Brain microvascular endothelial cell (primary cell): ENCODE results near the gene PMEPA1.

Experiments
- DNase-seq: peaks from one replicate; pipeline ENCODE4 v3.0.0-alpha.2; 2020
- H3K27ac ChIP-seq: fragments of 250-450 bp; sonication (Bioruptor Pico); 2 replicates; pipeline ENCODE4 v1.5.1; 2020; ENCODE audit warnings: mild to moderate bottlenecking, moderate library complexity
- H3K27me3 ChIP-seq: fragments of 250-450 bp; sonication (Bioruptor Pico); replicated peaks from 2 replicates; pipeline ENCODE4 v1.5.1; 2020; ENCODE audit warnings: mild to moderate bottlenecking
- H3K36me3 ChIP-seq: fragments of 250-450 bp; sonication (Bioruptor Pico); replicated peaks from 2 replicates; pipeline ENCODE4 v1.5.1; 2020; ENCODE audit warnings: mild to moderate bottlenecking
- H3K4me3 ChIP-seq: 2 replicates; pipeline ENCODE4 v1.5.1; 2011; ENCODE audit warnings: low read depth, mild to moderate bottlenecking, control low read depth, low read length, moderate library complexity
- in situ Hi-C: cut with HindIII; loops from 2 replicates; pipeline ENCODE4 v1.10.0; 2017; ENCODE audit warnings: low sequenced_read_pairs, low pct_ligation_motif_present
- TF ChIP-seq, protein P1 (sequence below): IDR thresholded peaks from 2 replicates; pipeline ENCODE4 v1.5.1; 2011; ENCODE audit warnings: low read depth, mild to moderate bottlenecking, moderate library complexity, low read length, control low read depth, inconsistent platforms; ENCODE audit errors: missing control alignments

Gene PMEPA1

GRCh38 chr20:57619051-57619831, 90.6 kb downstream of the PMEPA1 start:
- DNase-seq: no peak
- in situ Hi-C loops: loop anchor here (10.0 kb wide), 1 partner anchor 566 kb away; no protein-coding TSS in a partner anchor

DNA sequence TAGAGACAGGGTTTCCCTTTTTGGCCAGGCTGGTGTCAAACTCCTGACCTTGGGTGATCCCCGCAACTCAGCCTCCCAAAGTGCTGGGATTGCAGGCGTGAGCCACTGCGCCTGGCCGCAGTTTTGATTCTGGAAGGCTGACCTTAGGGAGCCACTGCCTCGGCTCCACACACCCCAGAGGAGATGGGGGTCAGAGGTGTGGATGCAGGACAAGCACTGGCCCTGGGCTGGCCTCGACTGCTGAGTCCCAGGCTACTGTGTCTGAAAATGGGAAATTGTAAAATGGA, 91.1 kb downstream of the PMEPA1 start:
- in situ Hi-C loops: loop anchor here (10.0 kb wide), 1 partner anchor 566 kb away; no protein-coding TSS in a partner anchor
- H3K36me3 ChIP-seq: no peaks in the 10 kb centered on the region
- H3K27ac ChIP-seq: no peak overlapping the region
- H3K4me3 ChIP-seq: no peak overlapping the region
- no peak for DNase-seq
- TF ChIP-seq, protein P1, sequence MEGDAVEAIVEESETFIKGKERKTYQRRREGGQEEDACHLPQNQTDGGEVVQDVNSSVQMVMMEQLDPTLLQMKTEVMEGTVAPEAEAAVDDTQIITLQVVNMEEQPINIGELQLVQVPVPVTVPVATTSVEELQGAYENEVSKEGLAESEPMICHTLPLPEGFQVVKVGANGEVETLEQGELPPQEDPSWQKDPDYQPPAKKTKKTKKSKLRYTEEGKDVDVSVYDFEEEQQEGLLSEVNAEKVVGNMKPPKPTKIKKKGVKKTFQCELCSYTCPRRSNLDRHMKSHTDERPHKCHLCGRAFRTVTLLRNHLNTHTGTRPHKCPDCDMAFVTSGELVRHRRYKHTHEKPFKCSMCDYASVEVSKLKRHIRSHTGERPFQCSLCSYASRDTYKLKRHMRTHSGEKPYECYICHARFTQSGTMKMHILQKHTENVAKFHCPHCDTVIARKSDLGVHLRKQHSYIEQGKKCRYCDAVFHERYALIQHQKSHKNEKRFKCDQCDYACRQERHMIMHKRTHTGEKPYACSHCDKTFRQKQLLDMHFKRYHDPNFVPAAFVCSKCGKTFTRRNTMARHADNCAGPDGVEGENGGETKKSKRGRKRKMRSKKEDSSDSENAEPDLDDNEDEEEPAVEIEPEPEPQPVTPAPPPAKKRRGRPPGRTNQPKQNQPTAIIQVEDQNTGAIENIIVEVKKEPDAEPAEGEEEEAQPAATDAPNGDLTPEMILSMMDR: no peak
- H3K27me3 ChIP-seq: peaks cover 3% of the 10 kb centered on the region

More at GRCh38 chr20:57619051-57619831, 90.6 kb downstream of the PMEPA1 start:
- Histone ChIP-seq H3K4me3 (no peak overlapping the region), H3K36me3 (no peaks in the 10 kb centered on the region), H3K27ac (no peak overlapping the region), H3K27me3 (peaks cover 3% of the 10 kb centered on the region)
- TF ChIP-seq, protein P1: no peak

- in situ Hi-C loops: loop anchor here (10.0 kb wide), 1 partner anchor 567 kb away; no protein-coding TSS in a partner anchor
- H3K27ac ChIP-seq: no peak overlapping the region
- TF ChIP-seq, protein P1: no peak
- peaks cover 3% of the 10 kb centered on the region for H3K27me3 ChIP-seq
- no peaks in the 10 kb centered on the region for H3K36me3 ChIP-seq
- DNase-seq: no peak
- H3K4me3 ChIP-seq: no peak overlapping the region
Measured at GRCh38 chr20:57618091-57618763, 91.6 kb downstream of the PMEPA1 start.

GRCh38 chr20:57617079-57617795, 92.6 kb downstream of the PMEPA1 start:
- TF ChIP-seq, protein P1: no peak
- Histone ChIP-seq H3K27ac (no peak overlapping the region), H3K27me3 (peaks cover 3% of the 10 kb centered on the region), H3K36me3 (no peaks in the 10 kb centered on the region), H3K4me3 (no peak overlapping the region)
- no peak for DNase-seq
- in situ Hi-C loops: loop anchor here (10.0 kb wide), 1 partner anchor 568 kb away; no protein-coding TSS in a partner anchor

- H3K36me3 ChIP-seq: no peaks in the 10 kb centered on the region
Measured at GRCh38 chr20:57616143-57616951, 93.5 kb downstream of the PMEPA1 start.

More at GRCh38 chr20:57616143-57616951, 93.5 kb downstream of the PMEPA1 start:
- Histone ChIP-seq H3K27me3 (peaks cover 3% of the 10 kb centered on the region), H3K27ac (no peak overlapping the region), H3K4me3 (no peak overlapping the region)
- TF ChIP-seq, protein P1: no peak
- DNase-seq: no peak
- in situ Hi-C loops: loop anchor here (10.0 kb wide), 1 partner anchor 568 kb away; no protein-coding TSS in a partner anchor
